GM12865 (cell line): ENCODE results near the gene CABLES1.

Source experiments
- DNase-seq: peaks from one replicate; pipeline ENCODE4 v3.0.0; 2010; ENCODE audit warnings: low read depth
- H3K4me3 ChIP-seq: 2 replicates; pipeline ENCODE4 v1.5.1; 2011; ENCODE audit warnings: mild to moderate bottlenecking, low read depth, low read length, control low read depth
- CTCF ChIP-seq: IDR thresholded peaks from 2 replicates; pipeline ENCODE4 v1.5.1; 2011; ENCODE audit warnings: low read length, control low read depth, low read depth, inconsistent platforms; ENCODE audit not compliant: insufficient read depth; ENCODE audit errors: missing control alignments

The CABLES1 gene

GRCh38 chr18:23114171-23114881 lies 21.0 kb upstream of the CABLES1 start:
- no peak for DNase-seq
- H3K4me3 ChIP-seq, result no peak overlapping the region
- TF ChIP-seq CTCF, result no peak

GRCh38 chr18:23114911-23115310 lies 20.4 kb upstream of the CABLES1 start:
- H3K4me3 ChIP-seq, result no peak overlapping the region
- TF ChIP-seq CTCF, result no peak

GRCh38 chr18:23115683-23116096 lies 19.6 kb upstream of the CABLES1 start:
- DNase-seq, result no peak
- no peak overlapping the region for H3K4me3 ChIP-seq
- no peak for TF ChIP-seq CTCF

More at GRCh38 chr18:23114911-23115310, 20.4 kb upstream of the CABLES1 start:
- DNase-seq, result no peak

GRCh38 chr18:23121133-23121532 lies 14.2 kb upstream of the CABLES1 start:
- no peak for TF ChIP-seq CTCF
- H3K4me3 ChIP-seq, result no peak overlapping the region
- DNase-seq, result no peak

- DNase-seq, result no peak
- H3K4me3 ChIP-seq, result no peak overlapping the region
- TF ChIP-seq CTCF, result no peak
These were observed 12.7 kb upstream of the CABLES1 start for GRCh38 chr18:23122334-23123229.

GRCh38 chr18:23126376-23127056 lies 8.8 kb upstream of the CABLES1 start:
- H3K4me3 ChIP-seq, result no peak overlapping the region
- no peak for DNase-seq
- TF ChIP-seq CTCF, result no peak
